CD4-positive, alpha-beta T cell (primary cell): Measurements from ENCODE around the gene CA7. TPM values are rescaled to one million over a fixed set of nuclear protein-coding genes. Genes with fewer than 3 reads are reported as not detected.

Experiments used
- ATAC-seq: fragments of 200-7000 bp; cut with Tn5 transposase; one replicate; pipeline ENCODE4 v1.10.0; 2022; ENCODE audit warnings: mild to moderate bottlenecking; ENCODE audit not compliant: poor library complexity
- CTCF ChIA-PET: fragments of 350-600 bp; sonication (Branson Sonifier 250); formaldehyde crosslinking; loops from one replicate; lab custom pipeline; 2021; ENCODE audit warnings: antibody characterized with exemption, inconsistent platforms; lab: Charles Lee
- POLR2A ChIA-PET: fragments of 350-600 bp; sonication (Branson Sonifier 250); formaldehyde crosslinking; loops from one replicate; lab custom pipeline; 2021; ENCODE audit warnings: antibody characterized with exemption, inconsistent platforms; lab: Charles Lee
- DNase-seq, 14 experiments: peaks; one replicate each; pipeline ENCODE4 v3.0.0-alpha.2; 2013 to 2020; ENCODE audit warnings: mixed read lengths in 2 of 14
- H3K27ac ChIP-seq, 2 donors: one replicate each; pipeline versions ENCODE4 v1.5.1 to v1.7.0; 2013; ENCODE audit warnings: low read length in 2 of 2, low read depth in 1 of 2, mild to moderate bottlenecking in 1 of 2
- H3K27me3 ChIP-seq, 2 experiments: 1 replicate in 1 of 2; 2 replicates in 1 of 2; pipeline versions ENCODE4 v1.6.1 to v1.7.0; 2013; ENCODE audit warnings: low read length in 2 of 2, control low read depth in 1 of 2, mild to moderate bottlenecking in 1 of 2, moderate library complexity in 1 of 2; ENCODE audit not compliant: insufficient read depth in 2 of 2, control insufficient read depth in 1 of 2
- H3K36me3 ChIP-seq: one replicate; pipeline ENCODE4 v1.6.1; 2013; ENCODE audit warnings: low read length, control low read depth; ENCODE audit not compliant: insufficient read depth
- H3K4me1 ChIP-seq: one replicate; pipeline ENCODE4 v1.6.1; 2013; ENCODE audit warnings: low read length, control low read depth; ENCODE audit not compliant: insufficient read depth
- H3K4me3 ChIP-seq: one replicate; pipeline ENCODE4 v1.5.1; 2013; ENCODE audit warnings: mild to moderate bottlenecking, low read length, moderate library complexity
- H3K9me3 ChIP-seq, 2 experiments: 1 replicate in 1 of 2; 2 replicates in 1 of 2; pipeline versions ENCODE4 v1.6.1 to v1.7.0; 2013; ENCODE audit warnings: low read length in 2 of 2, mild to moderate bottlenecking in 2 of 2, control low read depth in 1 of 2, moderate library complexity in 1 of 2; ENCODE audit not compliant: control insufficient read depth in 1 of 2, insufficient read depth in 1 of 2
- H3K27ac Mint-ChIP-seq: one replicate; pipeline ENCODE4 v1.8.0; 2020; ENCODE audit warnings: mixed read lengths
- H3K27me3 Mint-ChIP-seq: one replicate; pipeline ENCODE4 v1.8.0; 2021; ENCODE audit warnings: mixed read lengths
- H3K36me3 Mint-ChIP-seq: one replicate; pipeline ENCODE4 v1.8.0; 2021; ENCODE audit warnings: low read depth, mixed read lengths
- H3K4me1 Mint-ChIP-seq: one replicate; pipeline ENCODE4 v1.8.0; 2021; ENCODE audit warnings: low read depth, mixed read lengths
- H3K4me3 Mint-ChIP-seq: one replicate; pipeline ENCODE4 v1.8.0; 2020; ENCODE audit warnings: mild to moderate bottlenecking, mixed read lengths
- H3K9me3 Mint-ChIP-seq: one replicate; pipeline ENCODE4 v1.8.0; 2020; ENCODE audit warnings: mixed read lengths
- CTCF ChIP-seq: fragments of 200-600 bp; IDR thresholded peaks from one replicate; pipeline ENCODE4 v1.8.0; 2022; ENCODE audit warnings: antibody characterized with exemption, mild to moderate bottlenecking
- intact Hi-C, 2 experiments: fragments of 100-400 bp; cut with DNase I in 1 of 2; cut with micrococcal nuclease in 1 of 2; formaldehyde crosslinking; loops; one replicate each; pipeline versions ENCODE4 v1.15.1 to v1.9.0; 2023 to 2025; cut with DNase I, micrococcal nuclease
- total RNA-seq, 174 experiments: library from RNA in 2 of 174; stranded (reverse) in 2 of 174; gene quantifications; one replicate each; pipeline ENCODE4 v1.2.3 and lab custom pipeline; 2021 to 2026

Gene CA7
- total RNA-seq, 2 experiments from 2014 or later, result not detected

- DNase-seq (no peak), ATAC-seq (no peak)
- peaks cover 0 to 4% of the 10 kb centered on the region in 2 experiments for H3K9me3 ChIP-seq
- peaks cover 11% of the 10 kb centered on the region for H3K4me1 Mint-ChIP-seq
- no peaks in the 10 kb centered on the region for H3K36me3 Mint-ChIP-seq
- H3K4me3 Mint-ChIP-seq, result no peak overlapping the region
- H3K27me3 ChIP-seq, result peaks cover 25 to 30% of the 10 kb centered on the region in 2 experiments
- no peak for TF ChIP-seq CTCF
- ChIA-PET POLR2A (no interaction called here), CTCF (no interaction called here)
- H3K9me3 Mint-ChIP-seq, result no peaks in the 10 kb centered on the region
- H3K27me3 Mint-ChIP-seq, result peaks cover 57% of the 10 kb centered on the region
- H3K4me1 ChIP-seq, result peaks cover 7% of the 10 kb centered on the region
- no peak overlapping the region for H3K27ac ChIP-seq
- no peaks in the 10 kb centered on the region for H3K36me3 ChIP-seq
- H3K27ac Mint-ChIP-seq, result no peak overlapping the region
- intact Hi-C loops, result no loop called here
- H3K4me3 ChIP-seq, result no peak overlapping the region
These were observed 2.8 kb upstream of the CA7 start for GRCh38 chr16:66841366-66841765.

- ATAC-seq, result no peak
- DNase-seq, result no peak
- no peak overlapping the region for H3K4me3 Mint-ChIP-seq
- Histone ChIP-seq H3K27me3 (peaks cover 31 to 40% of the 10 kb centered on the region in 2 experiments), H3K27ac (no peak overlapping the region), H3K4me1 (peaks cover 7% of the 10 kb centered on the region), H3K36me3 (no peaks in the 10 kb centered on the region), H3K9me3 (peaks cover 0 to 4% of the 10 kb centered on the region in 2 experiments), H3K4me3 (no peak overlapping the region)
- intact Hi-C loops, result no loop called here
- H3K9me3 Mint-ChIP-seq, result no peaks in the 10 kb centered on the region
- POLR2A ChIA-PET, result no interaction called here
- CTCF ChIA-PET, result no interaction called here
- H3K27ac Mint-ChIP-seq, result no peak overlapping the region
- H3K27me3 Mint-ChIP-seq, result peaks cover 67% of the 10 kb centered on the region
- peaks cover 11% of the 10 kb centered on the region for H3K4me1 Mint-ChIP-seq
- no peaks in the 10 kb centered on the region for H3K36me3 Mint-ChIP-seq
- TF ChIP-seq CTCF, result no peak
These were observed 1.4 kb upstream of the CA7 start for GRCh38 chr16:66842765-66843164.

- no peak overlapping the region for H3K27ac Mint-ChIP-seq
- ATAC-seq, result no peak
- POLR2A ChIA-PET, result no interaction called here
These were observed 1.0 kb upstream of the CA7 start for GRCh38 chr16:66843191-66843590.

More at GRCh38 chr16:66843191-66843590, 1.0 kb upstream of the CA7 start:
- peaks cover 31 to 40% of the 10 kb centered on the region in 2 experiments for H3K27me3 ChIP-seq
- H3K27ac ChIP-seq, result no peak overlapping the region
- no peak for TF ChIP-seq CTCF
- Mint-ChIP-seq H3K27me3 (peaks cover 70% of the 10 kb centered on the region), H3K4me1 (peaks cover 11% of the 10 kb centered on the region), H3K9me3 (no peaks in the 10 kb centered on the region), H3K36me3 (no peaks in the 10 kb centered on the region), H3K4me3 (peak overlapping the region; percentile 54)
- peaks cover 0 to 4% of the 10 kb centered on the region in 2 experiments for H3K9me3 ChIP-seq
- H3K36me3 ChIP-seq, result no peaks in the 10 kb centered on the region
- no peak for DNase-seq
- CTCF ChIA-PET, result no interaction called here
- intact Hi-C loops, result no loop called here
- peaks cover 7% of the 10 kb centered on the region for H3K4me1 ChIP-seq
- H3K4me3 ChIP-seq, result no peak overlapping the region
